IMR-90 (cell line): ENCODE results near the gene TRAPPC4. TPM values are rescaled to one million over a fixed set of nuclear protein-coding genes. Genes with fewer than 3 reads are reported as not detected.

Source experiments
- ATAC-seq: fragments of 200-7000 bp; cut with Tn5 transposase; 2 replicates; pipeline ENCODE4 v1.9.1; 2020; ENCODE audit warnings: low read depth, mild to moderate bottlenecking, moderate library complexity
- BruUV-seq: library from RNA; stranded (reverse); fragments of 400-500 nt; replicated peaks from 2 replicates; lab custom pipeline; 2021; lab: Mats Ljungman, UMichigan
- CTCF ChIA-PET: fragments of 300-600 bp; formaldehyde crosslinking; extraction: SDS; loops from one replicate; lab custom pipeline; 2021; ENCODE audit warnings: antibody characterized with exemption; lab: Yijun Ruan, JAX
- POLR2A ChIA-PET: fragments of 300-600 bp; sonication (Branson Sonifier 250); formaldehyde crosslinking; loops from one replicate; lab custom pipeline; 2022; ENCODE audit warnings: antibody characterized with exemption; ENCODE audit not compliant: unreplicated experiment; lab: Charles Lee
- DNase-seq: peaks from one replicate; pipeline ENCODE4 v3.0.0; 2013
- H2AFZ ChIP-seq: replicated peaks from 2 replicates; pipeline ENCODE3; 2013; ENCODE audit warnings: low read length, mild to moderate bottlenecking; ENCODE audit not compliant: poor library complexity
- H2AK5ac ChIP-seq: 2 replicates; pipeline ENCODE4 v1.6.1; 2013; ENCODE audit warnings: low read depth, low read length, inconsistent platforms
- H2AK9ac ChIP-seq: replicated peaks from 2 replicates; pipeline ENCODE3; 2013; ENCODE audit warnings: mild to moderate bottlenecking, low read depth, low read length, moderate library complexity; ENCODE audit not compliant: poor library complexity
- H2BK120ac ChIP-seq: 2 replicates; pipeline ENCODE4 v1.6.1; 2013; ENCODE audit warnings: low read depth, low read length, inconsistent platforms
- H2BK15ac ChIP-seq: 3 replicates; pipeline ENCODE4 v1.6.1; 2013; ENCODE audit warnings: low read depth, low read length, inconsistent platforms
- H2BK20ac ChIP-seq: 2 replicates; pipeline ENCODE4 v1.6.1; 2013; ENCODE audit warnings: low read depth, mild to moderate bottlenecking, inconsistent platforms, low read length, moderate library complexity
- H2BK5ac ChIP-seq: 2 replicates; pipeline ENCODE4 v1.6.1; 2013; ENCODE audit warnings: mild to moderate bottlenecking, low read depth, low read length, inconsistent platforms; ENCODE audit not compliant: poor library complexity, severe bottlenecking
- H3K14ac ChIP-seq: replicated peaks from 2 replicates; pipeline ENCODE4 v1.6.1; 2013; ENCODE audit warnings: low read depth, low read length, inconsistent platforms
- H3K18ac ChIP-seq: 2 replicates; pipeline ENCODE4 v1.6.1; 2013; ENCODE audit warnings: low read depth, low read length, control low read depth
- H3K23ac ChIP-seq: 2 replicates; pipeline ENCODE4 v1.6.1; 2013; ENCODE audit warnings: low read depth, low read length, inconsistent platforms
- H3K27ac ChIP-seq: 2 replicates; pipeline ENCODE4 v1.5.1; 2013; ENCODE audit warnings: mild to moderate bottlenecking, control low read depth, low read length; ENCODE audit not compliant: insufficient read depth
- H3K27me3 ChIP-seq: 2 replicates; pipeline ENCODE4 v1.6.1; 2013; ENCODE audit warnings: low read length; ENCODE audit not compliant: control insufficient read depth, insufficient read depth
- H3K36me3 ChIP-seq: 2 replicates; pipeline ENCODE4 v1.6.1; 2013; ENCODE audit warnings: low read length, mixed read lengths; ENCODE audit not compliant: control insufficient read depth, insufficient read depth
- H3K4ac ChIP-seq: 2 replicates; pipeline ENCODE4 v1.6.1; 2013; ENCODE audit warnings: low read depth, low read length, inconsistent platforms
- H3K4me1 ChIP-seq: 2 replicates; pipeline ENCODE4 v1.6.1; 2013; ENCODE audit warnings: low read length, mixed read lengths; ENCODE audit not compliant: control insufficient read depth, insufficient read depth
- H3K4me2 ChIP-seq: 2 replicates; pipeline ENCODE4 v1.6.1; 2013; ENCODE audit warnings: low read depth, mild to moderate bottlenecking, control low read depth, low read length, moderate library complexity
- H3K4me3 ChIP-seq: 2 replicates; pipeline ENCODE4 v1.5.1; 2013; ENCODE audit warnings: low read depth, mild to moderate bottlenecking, control low read depth, low read length, moderate library complexity; ENCODE audit not compliant: insufficient read depth
- H3K56ac ChIP-seq: 2 replicates; pipeline ENCODE4 v1.6.1; 2013; ENCODE audit warnings: low read length, inconsistent platforms; ENCODE audit not compliant: insufficient read depth; ENCODE audit errors: extremely low read depth
- H3K79me1 ChIP-seq, 2 experiments: 2 replicates each; pipeline ENCODE4 v1.6.1; 2013; ENCODE audit warnings: low read length in 2 of 2, inconsistent platforms in 1 of 2, low read depth in 1 of 2
- H3K9ac ChIP-seq: 2 replicates; pipeline ENCODE4 v1.6.1; 2013; ENCODE audit warnings: low read depth, low read length, control low read depth
- H3K9me1 ChIP-seq: 2 replicates; pipeline ENCODE4 v1.6.1; 2013; ENCODE audit warnings: low read length, inconsistent platforms; ENCODE audit not compliant: insufficient read depth
- H3K9me3 ChIP-seq: 2 replicates; pipeline ENCODE4 v1.6.1; 2013; ENCODE audit warnings: low read length; ENCODE audit not compliant: control insufficient read depth, insufficient read depth
- H4K20me1 ChIP-seq: 2 replicates; pipeline ENCODE4 v1.6.1; 2013; ENCODE audit warnings: low read length, inconsistent platforms; ENCODE audit not compliant: insufficient read depth
- H4K5ac ChIP-seq: 2 replicates; pipeline ENCODE4 v1.6.1; 2013; ENCODE audit warnings: mild to moderate bottlenecking, low read depth, low read length, control low read depth
- H4K8ac ChIP-seq, 2 experiments: 2 replicates each; pipeline ENCODE4 v1.6.1; 2013; ENCODE audit warnings: low read depth in 2 of 2, low read length in 2 of 2, control low read depth in 1 of 2, inconsistent platforms in 1 of 2
- H4K91ac ChIP-seq: 2 replicates; pipeline ENCODE4 v1.6.1; 2013; ENCODE audit warnings: low read depth, low read length, inconsistent platforms; ENCODE audit not compliant: insufficient read depth
- RCOR1 ChIP-seq: IDR thresholded peaks from 2 replicates; pipeline ENCODE4 v1.6.1; 2012; ENCODE audit warnings: mild to moderate bottlenecking, low read length, improper control_type of control experiment; ENCODE audit not compliant: insufficient replicate concordance
- RFX5 ChIP-seq: IDR thresholded peaks from 2 replicates; pipeline ENCODE4 v1.8.0; 2012; ENCODE audit warnings: low read depth, mild to moderate bottlenecking, low read length, moderate library complexity
- SMC3 ChIP-seq: fragments of 150-350 bp; IDR thresholded peaks from 2 replicates; pipeline ENCODE4 v1.6.1; 2016; ENCODE audit warnings: low read depth, mild to moderate bottlenecking, antibody characterized with exemption, low read length, moderate library complexity
- USF2 ChIP-seq: fragments of 150-350 bp; IDR thresholded peaks from 2 replicates; pipeline ENCODE4 v1.6.1; 2017; ENCODE audit warnings: mild to moderate bottlenecking, antibody characterized with exemption, low read length, low read depth
- WGBS, 2 experiments: methylation state at CpG; one replicate each; pipeline versions ENCODE4 v1.1.5 to v1.1.7; 2013; ENCODE audit warnings: missing lambda C conversion rate in 2 of 2; ENCODE audit not compliant: insufficient read length in 1 of 2; ENCODE audit errors: extremely low coverage in 2 of 2; 5-methylcytosine and 5-hydroxymethylcytosine counted together
- dilution Hi-C: fragments of 300-500 bp; cut with HindIII; formaldehyde crosslinking; loops from one replicate; pipeline ENCODE4 v1.14.3; 2018; ENCODE audit warnings: low sequenced_read_pairs; ENCODE audit not compliant: unreplicated experiment
- in situ Hi-C: fragments of 300-500 bp; cut with MboI; formaldehyde crosslinking; loops from 3 replicates; pipeline ENCODE4 v1.14.3; 2019; ENCODE audit warnings: low sequenced_read_pairs, inconsistent platforms, mixed read lengths
- intact Hi-C: fragments of 100-400 bp; cut with micrococcal nuclease; formaldehyde crosslinking; loops from 2 replicates; pipeline ENCODE4 v1.10.0; 2022
- polyA plus RNA-seq, 3 experiments: library from polyadenylated mRNA; depleted of rRNA; stranded (reverse); fragments of >200 nt; gene quantifications; 2 replicates each; pipeline ENCODE4 v1.2.3, GENCODE V29; 2012; ENCODE audit warnings: low replicate concordance in 1 of 3
- total RNA-seq: library from RNA; depleted of rRNA; stranded (reverse); fragments of >200 nt; gene quantifications from 2 replicates; pipeline ENCODE4 v1.2.3, GENCODE V29; 2012

Gene TRAPPC4
- total and polyA plus RNA-seq, 2 of the 4 experiments (the other 2 are of a cell fraction): 102 to 162 TPM

DNA sequence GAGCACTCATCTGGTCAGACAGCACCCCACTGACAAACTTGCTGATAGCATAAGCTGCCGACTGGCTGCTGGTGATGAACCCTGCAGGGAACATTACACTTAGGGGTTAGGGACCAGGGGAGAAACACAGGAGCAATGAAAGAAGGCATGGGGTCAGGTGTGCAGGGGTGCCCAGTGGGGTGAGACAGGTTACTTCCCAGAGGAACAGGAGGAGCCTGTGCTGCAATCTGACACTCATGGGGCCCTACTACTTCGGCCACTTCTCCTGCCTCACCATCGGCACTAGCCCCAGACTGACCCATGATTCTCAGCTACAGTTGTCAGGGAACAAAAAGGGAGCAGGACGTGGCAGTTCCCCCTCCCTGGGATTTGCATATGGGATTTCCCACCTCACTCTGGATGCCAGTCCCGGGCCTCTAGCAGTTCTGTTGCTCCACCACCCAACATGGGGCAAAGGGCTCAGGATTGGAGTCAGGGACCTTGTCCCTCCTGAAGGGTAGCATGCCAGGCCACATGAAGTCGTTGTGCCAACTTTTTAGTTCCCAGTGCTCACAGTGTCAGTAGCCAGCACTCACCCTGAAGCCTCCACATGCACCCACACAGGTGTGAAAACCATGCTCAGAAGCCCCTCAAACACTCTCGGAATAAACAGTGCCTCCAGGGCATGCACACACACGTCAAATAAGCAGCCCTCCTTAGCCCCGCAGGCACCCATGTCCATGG lies 9.9 kb downstream of the TRAPPC4 start:
- H3K9me3 ChIP-seq: no peaks in the 10 kb centered on the region
- H3K9me1 ChIP-seq: no peaks in the 10 kb centered on the region; the same call in 1 of the 2 replicates
- H3K36me3 ChIP-seq: peaks cover 17% of the 10 kb centered on the region
- peak overlapping the region; percentile 7 for H2AK9ac ChIP-seq
- no TSS peak for BruUV-seq
- H2BK5ac ChIP-seq: no peak overlapping the region
- 87% methylated on average over 6 of the region's 9 CpGs; no CpG with 5 or more reads in 1 of the 2 experiments for WGBS, 2 experiments
- ChIA-PET POLR2A (no interaction called here), CTCF (no interaction called here)
- no peak overlapping the region for H2AFZ ChIP-seq
- H3K4me1 ChIP-seq: no peaks in the 10 kb centered on the region
- no peak overlapping the region for H3K23ac ChIP-seq
- H2AK5ac ChIP-seq: no peak overlapping the region
- H3K79me1 ChIP-seq: peaks cover 10 to 29% of the 10 kb centered on the region in 2 experiments; a peak in 3 of 4 replicates
- H3K4me3 ChIP-seq: no peak overlapping the region
- no peak for DNase-seq
- dilution Hi-C loops: no loop called here
- H3K4me2 ChIP-seq: no peak overlapping the region
- intact Hi-C loops: no loop called here
- no peak overlapping the region for H2BK15ac ChIP-seq
- no peak overlapping the region for H2BK120ac ChIP-seq
- no peak overlapping the region for H3K27ac ChIP-seq
- H3K14ac ChIP-seq: no peak overlapping the region
- H3K27me3 ChIP-seq: no peaks in the 10 kb centered on the region
- H3K9ac ChIP-seq: no peak overlapping the region
- in situ Hi-C loops: no loop called here
- no peak overlapping the region for H4K91ac ChIP-seq
- H4K8ac ChIP-seq: no peak overlapping the region
- no peak overlapping the region for H3K56ac ChIP-seq
- ATAC-seq: no peak
- H4K20me1 ChIP-seq: no peaks in the 10 kb centered on the region; the same call in 1 of the 2 replicates
- no peak overlapping the region for H4K5ac ChIP-seq
- H2BK20ac ChIP-seq: no peak overlapping the region
- no peak for TF ChIP-seq SMC3
- TF ChIP-seq RCOR1: no peak
- no peak for TF ChIP-seq USF2
- no peak for TF ChIP-seq RFX5
- H3K4ac ChIP-seq: no peak overlapping the region
- H3K18ac ChIP-seq: no peak overlapping the region
